Endothelial cell of umbilical vein (primary cell): Measurements from ENCODE around the gene C2CD3. TPM values are rescaled to one million over a fixed set of nuclear protein-coding genes. Genes with fewer than 3 reads are reported as not detected.

Experiments
- BruUV-seq: library from RNA; stranded (reverse); fragments of 400-500 nt; replicated peaks from 2 replicates; lab custom pipeline; 2021; lab: Mats Ljungman, UMichigan
- CTCF ChIA-PET: fragments of 300-600, 350-600 bp; sonication (Branson Sonifier 250); formaldehyde crosslinking; loops from one replicate; lab custom pipeline; 2021; ENCODE audit warnings: antibody characterized with exemption, inconsistent platforms; lab: Charles Lee
- POLR2A ChIA-PET: fragments of 300-600, 350-600 bp; sonication (Branson Sonifier 250); formaldehyde crosslinking; loops from one replicate; lab custom pipeline; 2021; ENCODE audit warnings: antibody characterized with exemption, inconsistent platforms; lab: Charles Lee
- DNase-seq: peaks from one replicate; pipeline ENCODE4 v3.0.0-alpha.2; 2011; ENCODE audit warnings: low read depth, low spot score
- FAIRE-seq: peaks from 2 replicates; lab custom pipeline; 2011; peaks lifted over from hg19 to GRCh38; lab: Jason Lieb, UNC
- H2AFZ ChIP-seq: 2 replicates; pipeline ENCODE4 v1.6.0; 2012; ENCODE audit warnings: low read depth, low read length, control low read depth, inconsistent platforms
- H3K27ac ChIP-seq: 2 replicates; pipeline ENCODE4 v1.5.1; 2011; ENCODE audit warnings: low read depth, mild to moderate bottlenecking, control low read depth, low read length, moderate library complexity; ENCODE audit not compliant: insufficient read depth
- H3K27me3 ChIP-seq, 2 experiments: 2 replicates each; pipeline versions ENCODE4 v1.6.0 to v1.6.1; 2011; ENCODE audit warnings: low read length in 2 of 2, mixed read lengths in 1 of 2; ENCODE audit not compliant: control insufficient read depth in 2 of 2, insufficient read depth in 2 of 2
- H3K36me3 ChIP-seq, 2 experiments: 2 replicates in 1 of 2; 3 replicates in 1 of 2; pipeline ENCODE4 v1.5.1; 2011; ENCODE audit warnings: low read length in 2 of 2, mild to moderate bottlenecking in 1 of 2, moderate library complexity in 1 of 2; ENCODE audit not compliant: control insufficient read depth in 2 of 2, insufficient read depth in 2 of 2; ENCODE audit errors: extremely low read depth in 1 of 2
- H3K4me1 ChIP-seq: 3 replicates; pipeline ENCODE4 v1.5.1; 2011; ENCODE audit warnings: mild to moderate bottlenecking, low read length; ENCODE audit not compliant: control insufficient read depth, insufficient read depth; ENCODE audit errors: extremely low read depth
- H3K4me2 ChIP-seq: 2 replicates; pipeline ENCODE4 v1.6.1; 2011; ENCODE audit warnings: low read length, control low read depth, mixed read lengths; ENCODE audit not compliant: insufficient read depth
- H3K4me3 ChIP-seq, 3 experiments: fragments of 200-600 bp in 1 of 3; sonication (generic), shearing (Covaris generic) in 1 of 3; replicated peaks in 1 of 3; 2 replicates each; pipeline ENCODE4 v1.5.1; 2011 to 2016; ENCODE audit warnings: control low read depth in 3 of 3, low read length in 3 of 3, mild to moderate bottlenecking in 2 of 3, inconsistent platforms in 1 of 3, low read depth in 1 of 3, moderate library complexity in 1 of 3; ENCODE audit not compliant: insufficient read depth in 1 of 3
- H3K79me2 ChIP-seq: 2 replicates; pipeline ENCODE4 v1.6.0; 2012; ENCODE audit warnings: low read length, inconsistent platforms; ENCODE audit not compliant: control insufficient read depth, insufficient read depth
- H3K9ac ChIP-seq: replicated peaks from 2 replicates; pipeline ENCODE3; 2011; ENCODE audit warnings: low read length, control low read depth; ENCODE audit not compliant: insufficient read depth; ENCODE audit errors: extremely low read depth
- H3K9me1 ChIP-seq: replicated peaks from 3 replicates; pipeline ENCODE4 v1.6.0; 2011; ENCODE audit warnings: mild to moderate bottlenecking, low read length; ENCODE audit not compliant: control insufficient read depth, insufficient read depth; ENCODE audit errors: extremely low read depth
- H3K9me3 ChIP-seq: replicated peaks from 2 replicates; pipeline ENCODE4 v1.5.1; 2012; ENCODE audit warnings: low read length, inconsistent platforms; ENCODE audit not compliant: control insufficient read depth, insufficient read depth
- H4K20me1 ChIP-seq: replicated peaks from 2 replicates; pipeline ENCODE3; 2011; ENCODE audit warnings: mild to moderate bottlenecking, low read length; ENCODE audit not compliant: control insufficient read depth, insufficient read depth; ENCODE audit errors: extremely low read depth
- EZH2 ChIP-seq: IDR thresholded peaks from 2 replicates; pipeline ENCODE4 v1.6.1; 2012; ENCODE audit warnings: borderline replicate concordance, low read depth, mild to moderate bottlenecking, moderate library complexity, low read length, inconsistent platforms; ENCODE audit not compliant: severe bottlenecking
- FOS ChIP-seq: IDR thresholded peaks from 2 replicates; pipeline ENCODE4 v1.6.1; 2011; ENCODE audit warnings: mild to moderate bottlenecking, low read length, moderate library complexity, borderline replicate concordance; ENCODE audit not compliant: insufficient read depth
- GATA2 ChIP-seq: IDR thresholded peaks from 2 replicates; pipeline ENCODE4 v1.7.0; 2011; ENCODE audit warnings: low read depth, mild to moderate bottlenecking, moderate library complexity, mixed read lengths, low read length; ENCODE audit not compliant: insufficient read length, insufficient read depth
- JUN ChIP-seq: IDR thresholded peaks from 2 replicates; pipeline ENCODE4 v1.6.1; 2011; ENCODE audit warnings: borderline replicate concordance, low read depth; ENCODE audit not compliant: insufficient read length, insufficient read depth
- MYC ChIP-seq: IDR thresholded peaks from one replicate; pipeline ENCODE4 v1.6.1; 2011; ENCODE audit warnings: mild to moderate bottlenecking, low read depth, low read length
- POLR2A ChIP-seq: IDR thresholded peaks from 2 replicates; pipeline ENCODE4 v1.6.1; 2012; ENCODE audit warnings: low read depth, mild to moderate bottlenecking, control low read depth, low read length
- POLR2AphosphoS5 ChIP-seq: IDR thresholded peaks from 2 replicates; pipeline ENCODE4 v1.6.1; 2012; ENCODE audit warnings: low read depth, mild to moderate bottlenecking, control low read depth, low read length, moderate library complexity; ENCODE audit not compliant: insufficient read depth
- dilution Hi-C: fragments of 300-500 bp; cut with MboI; formaldehyde crosslinking; loops from one replicate; pipeline ENCODE4 v1.15.0; 2019; ENCODE audit warnings: low sequenced_read_pairs; ENCODE audit not compliant: extremely low pct_ligation_motif_present
- intact Hi-C: fragments of 100-400 bp; cut with micrococcal nuclease; formaldehyde crosslinking; loops from one replicate; pipeline ENCODE4 v1.10.0; 2022
- polyA plus RNA-seq, 4 experiments: library from polyadenylated mRNA; depleted of rRNA in 3 of 4; stranded (reverse) in 3 of 4; unstranded in 1 of 4; fragments of >200 nt; gene quantifications; 2 replicates each; pipeline versions ENCODE4 v1.2.1 to v1.2.3, GENCODE V29; 2011 to 2012; ENCODE audit warnings: missing spikeins in 1 of 4
- total RNA-seq: library from RNA; stranded (reverse); gene quantifications from 2 replicates; pipeline ENCODE4 v1.2.3, GENCODE V29; 2021
- TF ChIP-seq, protein P1 (sequence below): IDR thresholded peaks from 2 replicates; pipeline ENCODE4 v1.6.1; 2011; ENCODE audit not compliant: insufficient read depth, insufficient read length
- TF ChIP-seq, protein P2 (sequence below), 2 donors: IDR thresholded peaks; 1 replicate in 1 of 2; 2 replicates in 1 of 2; pipeline ENCODE4 v1.5.1; 2011; ENCODE audit warnings: low read length in 2 of 2, mild to moderate bottlenecking in 2 of 2, moderate library complexity in 2 of 2, control low read depth in 1 of 2, inconsistent platforms in 1 of 2, low read depth in 1 of 2; ENCODE audit not compliant: insufficient read depth in 1 of 2; ENCODE audit errors: extremely low read depth in 1 of 2

C2CD3 gene
- total and polyA plus RNA-seq, 2 donors (not counting 3 experiments of a cell fraction or from before 2014, with no cell fraction given) = 12.9 to 36.6 TPM

DNA sequence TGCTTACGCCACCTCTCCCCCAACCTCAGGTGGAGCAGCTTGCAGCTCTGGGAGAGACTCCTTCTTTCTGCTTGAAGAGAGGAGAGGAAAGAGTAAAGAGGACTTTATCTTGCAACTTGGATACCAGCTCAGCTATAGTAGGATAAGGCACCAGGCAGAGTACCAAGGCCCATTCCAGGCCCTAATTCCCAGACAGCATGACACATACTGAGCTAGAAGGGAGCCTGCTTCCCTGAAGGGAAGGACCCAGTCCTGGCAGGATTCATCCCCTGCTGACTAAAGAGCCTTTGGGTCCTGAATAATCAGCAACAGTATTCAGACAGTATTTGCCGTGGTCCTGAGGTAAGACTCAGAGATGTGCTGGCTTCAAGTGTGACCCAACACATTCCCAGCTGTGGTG, 41.7 kb upstream of the C2CD3 start:
- no peaks in the 10 kb centered on the region for H3K27me3 ChIP-seq
- ChIA-PET POLR2A (no interaction called here), CTCF (no interaction called here)
- no peaks in the 10 kb centered on the region for H4K20me1 ChIP-seq
- DNase-seq (no peak), FAIRE-seq (no peak)
- no peak overlapping the region for H3K4me3 ChIP-seq
- H3K4me1 ChIP-seq = no peaks in the 10 kb centered on the region
- no peak overlapping the region for H3K27ac ChIP-seq
- H3K36me3 ChIP-seq = peaks cover 0 to 7% of the 10 kb centered on the region in 2 experiments
- H3K9me3 ChIP-seq = no peaks in the 10 kb centered on the region
- TF ChIP-seq, protein P1, sequence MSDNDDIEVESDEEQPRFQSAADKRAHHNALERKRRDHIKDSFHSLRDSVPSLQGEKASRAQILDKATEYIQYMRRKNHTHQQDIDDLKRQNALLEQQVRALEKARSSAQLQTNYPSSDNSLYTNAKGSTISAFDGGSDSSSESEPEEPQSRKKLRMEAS = no peak
- no peak for TF ChIP-seq FOS
- no peak for TF ChIP-seq MYC
- TF ChIP-seq POLR2A = no peak
- BruUV-seq = no TSS peak
- intact Hi-C loops = no loop called here
- no peaks in the 10 kb centered on the region for H3K9me1 ChIP-seq
- H3K79me2 ChIP-seq = no peaks in the 10 kb centered on the region
- H3K9ac ChIP-seq = no peak overlapping the region
- H2AFZ ChIP-seq = no peak overlapping the region
- dilution Hi-C loops = no loop called here
- H3K4me2 ChIP-seq = no peak overlapping the region

DNA sequence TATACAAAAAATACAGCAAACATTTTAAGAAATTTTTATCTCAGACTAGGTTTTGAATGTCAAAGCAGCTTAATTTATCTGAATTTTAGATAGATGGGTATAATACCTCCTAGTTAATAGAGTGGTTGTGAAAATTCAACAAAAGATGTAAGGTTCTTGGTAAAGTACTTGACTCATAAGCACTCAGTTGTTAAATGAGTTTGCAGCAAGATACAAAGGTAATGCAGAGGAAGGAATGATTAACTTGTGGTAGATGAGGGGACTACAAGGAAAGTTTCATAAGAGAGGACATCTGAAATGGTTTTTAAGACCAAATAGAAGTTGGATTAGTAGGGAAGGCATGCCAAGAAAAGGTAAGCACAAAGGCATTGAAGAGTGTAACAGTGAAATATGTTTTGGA, 37.7 kb upstream of the C2CD3 start:
- Histone ChIP-seq H3K4me1 (no peaks in the 10 kb centered on the region), H3K36me3 (peaks cover 0 to 7% of the 10 kb centered on the region in 2 experiments), H3K9me1 (no peaks in the 10 kb centered on the region), H3K27ac (no peak overlapping the region), H3K4me2 (no peak overlapping the region), H2AFZ (no peak overlapping the region), H3K79me2 (no peaks in the 10 kb centered on the region), H3K4me3 (no peak overlapping the region), H3K9me3 (no peaks in the 10 kb centered on the region), H3K27me3 (no peaks in the 10 kb centered on the region), H4K20me1 (no peaks in the 10 kb centered on the region), H3K9ac (no peak overlapping the region)
- DNase-seq (no peak), FAIRE-seq (no peak)
- no TSS peak for BruUV-seq
- TF ChIP-seq, protein P1 = no peak
- no peak for TF ChIP-seq FOS
- TF ChIP-seq MYC = no peak
- no peak for TF ChIP-seq GATA2
- TF ChIP-seq, protein P2, sequence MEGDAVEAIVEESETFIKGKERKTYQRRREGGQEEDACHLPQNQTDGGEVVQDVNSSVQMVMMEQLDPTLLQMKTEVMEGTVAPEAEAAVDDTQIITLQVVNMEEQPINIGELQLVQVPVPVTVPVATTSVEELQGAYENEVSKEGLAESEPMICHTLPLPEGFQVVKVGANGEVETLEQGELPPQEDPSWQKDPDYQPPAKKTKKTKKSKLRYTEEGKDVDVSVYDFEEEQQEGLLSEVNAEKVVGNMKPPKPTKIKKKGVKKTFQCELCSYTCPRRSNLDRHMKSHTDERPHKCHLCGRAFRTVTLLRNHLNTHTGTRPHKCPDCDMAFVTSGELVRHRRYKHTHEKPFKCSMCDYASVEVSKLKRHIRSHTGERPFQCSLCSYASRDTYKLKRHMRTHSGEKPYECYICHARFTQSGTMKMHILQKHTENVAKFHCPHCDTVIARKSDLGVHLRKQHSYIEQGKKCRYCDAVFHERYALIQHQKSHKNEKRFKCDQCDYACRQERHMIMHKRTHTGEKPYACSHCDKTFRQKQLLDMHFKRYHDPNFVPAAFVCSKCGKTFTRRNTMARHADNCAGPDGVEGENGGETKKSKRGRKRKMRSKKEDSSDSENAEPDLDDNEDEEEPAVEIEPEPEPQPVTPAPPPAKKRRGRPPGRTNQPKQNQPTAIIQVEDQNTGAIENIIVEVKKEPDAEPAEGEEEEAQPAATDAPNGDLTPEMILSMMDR (IDR thresholded peaks at IDR 0.05; ENCODE audit: extremely low read depth in 1 of 2, insufficient read depth in 1 of 2, low read depth in 1 of 2, low read length in 2 of 2) = no peak
- no peak for TF ChIP-seq EZH2
- TF ChIP-seq POLR2AphosphoS5 = no peak
- no peak for TF ChIP-seq POLR2A
- no peak for TF ChIP-seq JUN
- intact Hi-C loops = no loop called here
- dilution Hi-C loops = no loop called here
- ChIA-PET POLR2A (no interaction called here), CTCF (interaction anchor here (1.3 to 1.4 kb wide), 2 partner anchors 14 to 44 kb away, joined by 3 to 4 read pairs; no protein-coding TSS in a partner anchor)
